Activated naive CD8-positive, alpha-beta T cell treated with anti-CD3 and anti-CD28 coated beads, Interleukin-2, amount 10 ng/mL, durations not matched to agents 7 days and 5 days (primary cell): ENCODE data around the gene DYNC1I1. TPM values are rescaled to one million over a fixed set of nuclear protein-coding genes. Genes with fewer than 3 reads are reported as not detected.

ENCODE experiments used
- ATAC-seq: fragments of 150-1000 bp; cut with Tn5 transposase; one replicate; pipeline ENCODE4 v1.10.0; 2021; ENCODE audit warnings: low read depth, moderate library complexity
- POLR2A ChIA-PET: fragments of 350-600 bp; sonication (Branson Sonifier 250); formaldehyde crosslinking; loops from one replicate; lab custom pipeline; 2021; ENCODE audit warnings: antibody characterized with exemption; lab: Charles Lee
- DNase-seq: peaks from one replicate; pipeline ENCODE4 v3.0.0; 2021
- H3K27ac Mint-ChIP-seq: one replicate; pipeline ENCODE4 v1.8.0; 2022; ENCODE audit warnings: mild to moderate bottlenecking, mixed read lengths
- H3K27me3 Mint-ChIP-seq: one replicate; pipeline ENCODE4 v1.8.0; 2022; ENCODE audit warnings: mild to moderate bottlenecking, moderate library complexity, mixed read lengths
- H3K36me3 Mint-ChIP-seq: one replicate; pipeline ENCODE4 v1.8.0; 2021; ENCODE audit warnings: mild to moderate bottlenecking, mixed read lengths
- H3K4me1 Mint-ChIP-seq: one replicate; pipeline ENCODE4 v1.8.0; 2021; ENCODE audit warnings: mixed read lengths
- H3K4me3 Mint-ChIP-seq: one replicate; pipeline ENCODE4 v1.8.0; 2022; ENCODE audit warnings: mild to moderate bottlenecking, moderate library complexity, mixed read lengths
- H3K9me3 Mint-ChIP-seq: one replicate; pipeline ENCODE4 v1.8.0; 2021; ENCODE audit warnings: mixed read lengths
- total RNA-seq, 2 experiments: library from RNA; stranded (reverse); gene quantifications; one replicate each; pipeline ENCODE4 v1.2.3, GENCODE V29; 2021

The DYNC1I1 gene
- total RNA-seq, 2 experiments from 2014 or later = not detected

DNA sequence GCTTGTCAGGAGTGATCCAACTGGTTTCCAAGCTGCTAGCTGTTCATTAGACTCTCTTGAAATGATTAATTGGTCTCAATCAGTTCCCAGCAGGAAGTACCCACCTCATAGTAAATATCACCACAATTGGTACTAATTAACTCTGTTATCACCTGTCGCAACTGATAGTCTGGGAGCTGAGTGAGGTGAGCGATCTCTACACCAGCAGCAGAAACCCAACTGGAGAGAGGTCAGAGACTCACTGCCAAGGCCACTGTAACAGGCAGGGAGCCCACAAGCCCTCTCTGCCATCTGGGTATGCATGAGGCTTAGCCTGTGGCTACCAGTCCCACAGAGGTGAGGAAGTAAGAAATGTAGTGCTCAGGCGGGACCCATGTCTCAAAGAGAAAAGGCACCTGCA is 245.5 kb downstream of the DYNC1I1 start:
- no peak overlapping the region for H3K27ac Mint-ChIP-seq
- POLR2A ChIA-PET = no interaction called here
- H3K9me3 Mint-ChIP-seq = no peaks in the 10 kb centered on the region
- no peak for DNase-seq
- no peaks in the 10 kb centered on the region for H3K36me3 Mint-ChIP-seq
- no peak for ATAC-seq
- H3K27me3 Mint-ChIP-seq = peaks cover 18% of the 10 kb centered on the region
- no peak overlapping the region for H3K4me3 Mint-ChIP-seq
- peaks cover 10% of the 10 kb centered on the region for H3K4me1 Mint-ChIP-seq

DNA sequence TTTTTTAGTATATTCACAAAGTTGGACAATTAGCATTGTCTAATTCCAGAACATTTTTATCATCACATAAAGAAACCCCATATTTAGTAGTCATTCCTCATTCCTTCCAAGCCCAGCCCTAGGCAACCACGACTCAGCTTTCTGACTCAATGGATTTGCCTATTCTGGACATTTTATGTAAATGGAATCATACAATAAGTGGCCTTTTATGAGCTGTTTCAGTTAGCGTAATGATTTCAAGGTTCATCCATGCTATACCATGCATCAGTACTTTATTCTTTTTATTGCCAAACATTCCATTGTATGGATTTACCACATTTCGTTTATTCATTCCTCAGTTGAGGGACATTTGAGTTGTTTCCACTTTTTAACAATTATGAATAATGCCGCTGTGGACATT is 249.2 kb downstream of the DYNC1I1 start:
- no peaks in the 10 kb centered on the region for H3K36me3 Mint-ChIP-seq
- H3K27ac Mint-ChIP-seq = no peak overlapping the region
- no peak for ATAC-seq
- H3K27me3 Mint-ChIP-seq = peaks cover 3% of the 10 kb centered on the region
- no peak for DNase-seq
- peaks cover 8% of the 10 kb centered on the region for H3K4me1 Mint-ChIP-seq
- H3K9me3 Mint-ChIP-seq = peaks cover 2% of the 10 kb centered on the region
- POLR2A ChIA-PET = no interaction called here
- H3K4me3 Mint-ChIP-seq = no peak overlapping the region

DNA sequence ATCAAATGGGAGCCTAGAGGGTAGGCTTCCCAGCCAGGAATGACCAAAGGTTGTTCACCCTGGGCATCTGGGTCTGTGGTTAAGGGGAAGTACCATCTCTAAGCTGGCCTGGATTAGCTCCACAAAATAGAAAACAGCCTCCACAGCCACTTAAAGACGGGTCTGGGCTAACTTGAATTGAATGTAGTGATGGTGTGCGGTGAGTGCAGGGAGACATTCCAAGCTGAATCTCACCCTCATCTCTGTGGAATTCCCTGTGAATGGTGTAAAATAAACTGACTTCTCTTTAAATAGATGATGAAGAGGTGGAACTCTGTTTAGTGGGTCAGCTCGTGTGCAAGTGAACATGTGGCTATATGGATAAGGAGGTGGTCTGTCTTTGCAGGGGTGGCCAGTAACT is 251.0 kb downstream of the DYNC1I1 start:
- H3K27me3 Mint-ChIP-seq = peaks cover 3% of the 10 kb centered on the region
- H3K36me3 Mint-ChIP-seq = no peaks in the 10 kb centered on the region
- no peak for ATAC-seq
- no peak for DNase-seq
- H3K9me3 Mint-ChIP-seq = peaks cover 2% of the 10 kb centered on the region
- POLR2A ChIA-PET = no interaction called here
- H3K4me3 Mint-ChIP-seq = no peak overlapping the region
- H3K27ac Mint-ChIP-seq = no peak overlapping the region
- no peaks in the 10 kb centered on the region for H3K4me1 Mint-ChIP-seq

DNA sequence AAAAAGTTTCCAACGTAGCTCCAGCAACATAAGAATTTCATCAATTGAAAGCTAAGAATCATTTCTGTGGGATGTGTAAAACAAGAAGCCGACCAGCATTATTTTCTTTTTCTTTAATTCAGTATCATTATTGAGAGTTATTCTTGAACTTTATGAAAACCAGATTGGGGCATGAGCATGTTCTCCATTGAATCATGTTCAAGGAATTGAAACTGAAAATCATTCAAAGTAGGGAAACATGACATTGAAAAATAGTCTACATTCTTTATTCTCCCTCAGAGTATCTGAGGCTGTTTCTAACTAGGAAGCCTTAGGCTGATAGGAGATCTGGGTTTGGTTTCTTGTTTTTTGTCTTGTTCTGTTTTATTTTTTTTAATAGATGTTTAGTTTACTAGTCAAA is 253.7 kb downstream of the DYNC1I1 start:
- POLR2A ChIA-PET = no interaction called here
- no peaks in the 10 kb centered on the region for H3K36me3 Mint-ChIP-seq

DNA sequence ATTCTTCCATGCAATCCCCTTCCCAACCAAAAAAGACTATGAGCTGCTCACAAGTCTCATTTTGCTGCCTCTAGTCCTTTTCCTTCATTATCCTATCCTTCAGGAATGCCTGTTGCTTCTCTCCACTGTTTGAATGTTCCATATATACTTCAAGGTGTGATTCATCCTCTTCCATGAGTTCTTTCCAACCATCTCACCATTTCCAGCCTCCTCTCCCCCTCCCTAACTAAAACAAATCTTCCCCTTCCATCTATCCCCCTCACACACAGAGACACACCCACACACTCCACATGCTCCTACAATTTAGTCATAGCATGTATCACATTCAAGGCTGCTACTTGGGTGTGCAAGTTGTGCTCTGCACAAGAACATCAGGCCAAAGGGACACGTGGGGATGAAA is 254.3 kb downstream of the DYNC1I1 start:
- peaks cover 2% of the 10 kb centered on the region for H3K27me3 Mint-ChIP-seq
- H3K36me3 Mint-ChIP-seq = no peaks in the 10 kb centered on the region
- DNase-seq (no peak), ATAC-seq (no peak)
- POLR2A ChIA-PET = no interaction called here
- H3K4me3 Mint-ChIP-seq = no peak overlapping the region
- peaks cover 3% of the 10 kb centered on the region for H3K4me1 Mint-ChIP-seq
- H3K9me3 Mint-ChIP-seq = peaks cover 2% of the 10 kb centered on the region
- no peak overlapping the region for H3K27ac Mint-ChIP-seq

More for the DNA sequence above, 253.7 kb downstream of the DYNC1I1 start:
- Mint-ChIP-seq H3K27me3 (peaks cover 2% of the 10 kb centered on the region), H3K4me3 (no peak overlapping the region), H3K27ac (no peak overlapping the region), H3K9me3 (peaks cover 2% of the 10 kb centered on the region), H3K4me1 (peaks cover 3% of the 10 kb centered on the region)
- DNase-seq (no peak), ATAC-seq (no peak)

DNA sequence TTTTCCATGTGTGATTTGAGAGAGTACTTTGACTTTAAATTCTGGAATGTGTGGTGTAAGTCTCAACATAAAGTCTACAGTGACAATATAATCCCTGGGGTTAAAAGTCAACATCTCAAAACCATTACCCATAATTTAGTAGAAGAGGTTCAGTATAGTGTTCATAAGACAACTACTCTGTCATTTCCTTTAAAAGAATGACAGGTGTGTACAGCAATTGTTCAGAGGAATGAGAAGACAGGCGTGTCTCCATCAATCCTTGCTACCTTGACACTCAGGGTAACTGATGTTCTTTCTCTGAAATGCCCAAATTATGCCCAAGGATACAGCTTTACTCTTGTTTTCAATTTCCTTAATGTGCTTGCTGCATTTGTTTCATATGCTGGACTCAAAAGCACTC is 256.4 kb downstream of the DYNC1I1 start:
- H3K36me3 Mint-ChIP-seq = no peaks in the 10 kb centered on the region
- H3K4me3 Mint-ChIP-seq = no peak overlapping the region
- H3K9me3 Mint-ChIP-seq = no peaks in the 10 kb centered on the region
- H3K27me3 Mint-ChIP-seq = peaks cover 2% of the 10 kb centered on the region
- DNase-seq (no peak), ATAC-seq (no peak)
- POLR2A ChIA-PET = no interaction called here
- no peak overlapping the region for H3K27ac Mint-ChIP-seq
- H3K4me1 Mint-ChIP-seq = peaks cover 3% of the 10 kb centered on the region

DNA sequence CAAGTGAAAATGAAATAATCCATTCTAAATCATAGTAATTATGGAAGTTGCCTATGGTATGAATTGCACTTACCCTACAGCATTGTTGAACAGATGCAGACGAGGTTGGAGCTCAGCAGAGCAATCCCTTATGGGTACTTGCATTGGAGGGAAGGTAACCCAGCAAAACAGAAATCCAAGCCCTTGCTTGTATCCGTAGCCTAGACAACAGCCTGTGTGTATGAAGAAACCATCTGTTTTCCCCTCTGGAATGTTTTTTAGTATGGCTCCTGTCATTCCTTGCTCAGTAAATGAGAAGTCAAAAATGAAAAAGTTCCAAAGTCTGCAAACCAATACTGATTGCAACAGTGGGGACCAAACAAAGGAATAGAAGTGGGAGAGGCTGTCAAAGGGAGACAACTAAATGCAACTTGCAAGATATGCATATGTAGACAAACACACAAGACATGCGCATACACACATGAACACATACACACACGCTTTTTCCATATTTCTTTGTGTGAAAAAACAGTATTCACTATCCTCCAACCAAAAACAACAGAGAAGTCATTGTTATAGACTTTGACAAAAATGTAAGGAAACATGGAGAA is 260.8 kb downstream of the DYNC1I1 start:
- Mint-ChIP-seq H3K4me1 (peaks cover 3% of the 10 kb centered on the region), H3K9me3 (no peaks in the 10 kb centered on the region), H3K36me3 (no peaks in the 10 kb centered on the region), H3K4me3 (no peak overlapping the region), H3K27me3 (peaks cover 2% of the 10 kb centered on the region), H3K27ac (no peak overlapping the region)
- POLR2A ChIA-PET = no interaction called here
- ATAC-seq (no peak), DNase-seq (no peak)

DNA sequence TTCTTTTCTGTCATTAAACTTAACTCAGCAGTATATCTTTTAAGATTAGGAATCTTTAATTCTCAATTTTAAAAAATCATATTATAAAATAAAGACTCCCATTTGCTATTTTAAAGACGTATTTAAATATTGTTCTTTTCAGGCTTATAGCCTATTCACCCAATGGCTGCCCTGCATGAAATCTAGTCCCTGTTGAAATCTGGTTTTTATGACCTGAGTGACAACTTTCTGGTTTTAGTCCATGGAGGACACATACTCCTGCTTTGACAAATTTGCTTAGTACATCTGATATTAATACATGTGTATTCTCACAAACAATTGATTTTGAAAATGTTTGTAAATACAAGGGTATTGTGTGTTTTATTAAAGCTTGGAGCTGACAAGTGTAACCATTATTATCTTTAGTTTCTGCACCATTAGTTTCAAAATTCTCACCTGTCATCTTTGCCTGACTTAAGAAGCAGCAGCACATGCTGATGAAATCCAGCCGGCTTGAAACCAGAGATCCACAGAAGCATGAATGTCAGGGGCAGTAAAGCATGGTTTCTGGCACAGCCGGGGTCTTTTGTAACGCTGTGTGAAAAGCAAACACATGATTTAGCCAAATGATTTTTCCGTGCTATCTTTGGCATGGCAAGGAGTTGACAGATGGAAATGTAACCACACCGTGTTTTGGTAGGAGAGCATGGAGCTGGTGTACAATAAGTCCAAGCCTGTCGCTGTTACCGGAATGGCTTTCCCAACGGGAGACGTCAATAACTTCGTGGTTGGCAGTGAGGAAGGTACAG is 262.8 kb downstream of the DYNC1I1 start:
- H3K4me3 Mint-ChIP-seq = no peak overlapping the region
- H3K4me1 Mint-ChIP-seq = no peaks in the 10 kb centered on the region
- H3K9me3 Mint-ChIP-seq = no peaks in the 10 kb centered on the region
- POLR2A ChIA-PET = no interaction called here
- ATAC-seq (no peak), DNase-seq (no peak)
- H3K27me3 Mint-ChIP-seq = peaks cover 4% of the 10 kb centered on the region
- no peaks in the 10 kb centered on the region for H3K36me3 Mint-ChIP-seq
- no peak overlapping the region for H3K27ac Mint-ChIP-seq

DNA sequence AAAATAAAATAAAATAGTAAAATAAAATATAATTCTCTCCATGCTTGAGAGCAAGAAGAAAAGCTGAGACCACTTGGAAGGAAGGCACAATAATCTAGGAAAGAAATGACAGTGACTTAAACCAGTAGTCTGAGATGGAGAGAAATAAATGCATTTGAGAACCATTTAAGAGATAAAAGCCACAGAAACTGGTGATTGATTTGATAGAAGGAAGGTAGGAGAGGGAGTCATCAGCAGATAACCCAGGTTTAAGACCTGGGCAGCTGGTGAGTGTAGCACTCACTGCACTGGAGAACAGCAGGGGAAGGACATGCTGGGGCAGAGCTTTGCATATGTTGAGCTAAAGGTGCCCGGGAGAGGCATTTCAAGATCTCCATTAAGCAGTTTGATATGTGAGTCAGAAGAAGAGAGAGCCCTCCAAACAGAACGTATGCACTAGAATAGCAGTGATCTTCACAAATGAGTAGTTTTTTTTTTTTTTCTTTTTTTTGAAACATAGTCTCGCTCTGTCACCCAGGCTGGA is 268.0 kb downstream of the DYNC1I1 start:
- peaks cover 8% of the 10 kb centered on the region for H3K27me3 Mint-ChIP-seq
- H3K9me3 Mint-ChIP-seq = no peaks in the 10 kb centered on the region
- H3K36me3 Mint-ChIP-seq = no peaks in the 10 kb centered on the region
- ATAC-seq = no peak
- H3K27ac Mint-ChIP-seq = no peak overlapping the region
- POLR2A ChIA-PET = no interaction called here
- no peak overlapping the region for H3K4me3 Mint-ChIP-seq
- no peaks in the 10 kb centered on the region for H3K4me1 Mint-ChIP-seq
- no peak for DNase-seq

DNA sequence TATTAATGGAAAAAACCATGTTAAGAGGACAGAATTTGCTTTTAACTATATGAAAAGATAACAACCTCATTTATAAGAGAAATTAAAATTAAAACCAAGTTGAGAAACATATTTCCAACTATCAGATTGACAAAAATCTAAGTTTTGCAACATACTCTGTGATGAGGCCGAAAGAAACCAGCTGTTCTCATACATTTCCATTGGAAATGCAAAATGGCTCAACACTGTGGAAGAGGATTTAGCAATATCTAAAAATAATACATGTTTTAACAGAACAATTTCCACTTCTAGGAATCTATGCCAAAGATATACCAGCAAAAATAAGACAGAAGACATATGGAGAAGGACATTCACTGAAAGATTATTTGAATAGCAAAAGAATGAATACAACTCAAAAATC is 268.8 kb downstream of the DYNC1I1 start:
- no peak overlapping the region for H3K4me3 Mint-ChIP-seq
- H3K9me3 Mint-ChIP-seq = no peaks in the 10 kb centered on the region
- peaks cover 8% of the 10 kb centered on the region for H3K27me3 Mint-ChIP-seq
- no peak overlapping the region for H3K27ac Mint-ChIP-seq
- POLR2A ChIA-PET = no interaction called here
- ATAC-seq = no peak
- no peaks in the 10 kb centered on the region for H3K36me3 Mint-ChIP-seq
- H3K4me1 Mint-ChIP-seq = no peaks in the 10 kb centered on the region
- no peak for DNase-seq

DNA sequence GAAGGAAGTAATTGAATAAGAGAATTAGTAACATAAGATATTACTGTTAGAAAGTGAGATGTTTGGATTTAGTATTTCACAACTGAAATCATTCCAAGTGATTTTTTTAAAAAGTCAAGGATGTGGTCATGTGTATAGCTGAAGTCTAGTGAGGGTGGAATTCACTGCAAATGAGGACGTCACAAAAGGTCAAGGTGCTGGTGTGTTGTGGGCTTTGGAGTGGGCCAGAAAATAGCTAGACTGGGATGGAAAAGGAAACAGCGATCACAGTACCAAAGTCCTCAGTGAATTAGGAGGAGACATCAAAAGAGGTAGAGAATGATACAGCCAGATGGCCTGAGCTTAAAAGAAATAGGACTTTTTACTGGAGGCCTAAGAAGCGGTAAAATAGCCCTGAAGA is 272.8 kb downstream of the DYNC1I1 start:
- Mint-ChIP-seq H3K27me3 (peaks cover 9% of the 10 kb centered on the region), H3K4me3 (no peak overlapping the region), H3K4me1 (no peaks in the 10 kb centered on the region), H3K27ac (no peak overlapping the region), H3K36me3 (no peaks in the 10 kb centered on the region), H3K9me3 (no peaks in the 10 kb centered on the region)
- DNase-seq = no peak
- ATAC-seq = no peak
- POLR2A ChIA-PET = no interaction called here

DNA sequence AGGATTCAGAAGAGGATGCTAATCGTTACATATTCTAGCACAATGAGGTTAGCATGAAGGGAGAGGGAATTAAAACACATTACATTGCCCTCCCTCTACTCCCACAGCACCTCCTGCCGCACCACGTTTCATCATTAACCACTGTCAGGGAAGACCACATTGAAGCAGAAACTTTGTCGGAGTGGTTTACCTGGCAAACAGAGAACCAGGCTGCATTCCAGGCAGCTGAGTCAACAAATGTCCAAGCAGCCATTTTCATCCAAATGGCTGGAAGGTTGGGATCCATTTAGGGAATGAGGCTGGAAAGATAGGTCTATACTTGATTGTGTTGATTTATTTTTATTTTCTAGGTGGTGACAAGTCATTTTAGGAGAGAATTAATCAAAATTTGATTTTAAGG is 273.6 kb downstream of the DYNC1I1 start:
- Mint-ChIP-seq H3K9me3 (no peaks in the 10 kb centered on the region), H3K4me3 (no peak overlapping the region), H3K27me3 (peaks cover 9% of the 10 kb centered on the region), H3K4me1 (no peaks in the 10 kb centered on the region), H3K36me3 (no peaks in the 10 kb centered on the region), H3K27ac (no peak overlapping the region)
- ATAC-seq (no peak), DNase-seq (no peak)
- POLR2A ChIA-PET = no interaction called here

DNA sequence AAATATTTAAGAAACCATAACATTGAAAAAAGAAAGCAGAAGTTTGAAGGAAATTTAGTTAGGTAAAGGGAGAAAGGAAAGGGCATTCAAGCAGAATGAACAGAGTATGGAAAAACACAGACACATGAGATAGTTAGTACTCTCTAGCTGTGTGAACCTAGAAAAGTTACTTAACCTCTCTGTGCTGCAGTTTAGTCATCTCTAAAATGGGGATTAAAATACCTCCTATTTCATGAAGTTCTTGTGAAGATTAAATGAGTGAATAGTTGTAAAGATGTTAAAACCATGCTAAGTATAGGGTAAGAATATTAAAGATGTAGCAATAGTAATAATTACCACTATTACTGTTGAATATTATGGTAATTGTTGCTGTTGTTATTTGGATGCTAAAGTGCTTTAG is 279.9 kb downstream of the DYNC1I1 start:
- H3K4me1 Mint-ChIP-seq = no peaks in the 10 kb centered on the region
- ATAC-seq = no peak
- no peaks in the 10 kb centered on the region for H3K36me3 Mint-ChIP-seq
- peaks cover 29% of the 10 kb centered on the region for H3K27me3 Mint-ChIP-seq
- DNase-seq = no peak
- H3K9me3 Mint-ChIP-seq = no peaks in the 10 kb centered on the region
- no peak overlapping the region for H3K4me3 Mint-ChIP-seq
- no peak overlapping the region for H3K27ac Mint-ChIP-seq
- POLR2A ChIA-PET = no interaction called here

DNA sequence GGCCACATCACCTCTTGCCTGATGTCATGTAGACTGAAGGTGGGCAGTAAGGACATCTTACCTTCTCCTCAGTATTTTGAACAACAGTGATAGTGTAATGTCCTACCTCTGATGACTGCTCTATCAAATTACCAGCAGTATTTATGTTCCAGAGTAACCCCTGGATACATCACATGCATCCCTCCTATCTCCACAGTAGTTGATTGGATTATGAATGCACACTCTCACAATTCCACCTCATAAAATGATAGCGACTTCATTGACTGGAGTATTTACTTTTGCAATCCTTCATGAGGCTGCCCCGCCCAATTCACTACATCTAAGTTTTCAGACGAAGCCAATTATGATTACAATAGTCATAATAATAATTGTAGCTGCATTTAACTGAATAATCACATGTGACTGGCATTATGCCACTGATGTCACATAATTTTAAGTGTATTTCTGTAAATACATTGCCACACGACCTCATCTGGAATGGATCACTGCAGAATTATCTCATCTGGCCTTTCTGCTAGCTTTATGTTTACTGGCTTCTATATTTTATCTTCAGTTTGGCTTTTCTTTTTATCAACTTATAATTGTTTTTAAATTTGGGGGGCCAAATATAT is 280.6 kb downstream of the DYNC1I1 start:
- no peak overlapping the region for H3K27ac Mint-ChIP-seq
- POLR2A ChIA-PET = no interaction called here
- DNase-seq = no peak

More for the DNA sequence above, 280.6 kb downstream of the DYNC1I1 start:
- Mint-ChIP-seq H3K4me3 (no peak overlapping the region), H3K4me1 (no peaks in the 10 kb centered on the region), H3K9me3 (no peaks in the 10 kb centered on the region), H3K27me3 (peaks cover 29% of the 10 kb centered on the region), H3K36me3 (no peaks in the 10 kb centered on the region)
- ATAC-seq = no peak
